K562 (cell line): Measurements from ENCODE around the gene LRRC31. TPM values are rescaled to one million over a fixed set of nuclear protein-coding genes. Genes with fewer than 3 reads are reported as not detected.

Experiments used
- ATAC-seq: fragments of 200-7000 bp; cut with Tn5 transposase; 3 replicates; pipeline ENCODE4 v1.9.1; 2020; ENCODE audit warnings: moderate library complexity
- BruUV-seq: library from RNA; stranded (reverse); fragments of 400-500 nt; replicated peaks from 2 replicates; lab custom pipeline; 2021; lab: Mats Ljungman, UMichigan
- CTCF ChIA-PET: fragments of 300-600 bp; formaldehyde crosslinking; extraction: SDS; loops from one replicate; lab custom pipeline; 2021; ENCODE audit warnings: low intra/inter-chr PET ratio; lab: Yijun Ruan, JAX
- POLR2A ChIA-PET: fragments of 300-600, 350-650 bp; sonication (Branson Sonifier 250); formaldehyde crosslinking; extraction: SDS; loops from one replicate; lab custom pipeline; 2021; ENCODE audit warnings: antibody characterized with exemption, inconsistent platforms; lab: Yijun Ruan, JAX
- DNase-seq, 4 experiments: peaks; one replicate each; pipeline versions ENCODE4 v3.0.0 to v3.0.0-alpha.2; 2011 to 2018; ENCODE audit warnings: low spot score in 3 of 4, mixed read lengths in 3 of 4; ENCODE audit errors: extremely low read depth in 1 of 4
- FAIRE-seq: peaks from 2 replicates; lab custom pipeline; 2011; peaks lifted over from hg19 to GRCh38; lab: Jason Lieb, UNC
- H2AFZ ChIP-seq: 2 replicates; pipeline ENCODE4 v1.6.0; 2011; ENCODE audit warnings: low read depth, low read length, control low read depth, inconsistent platforms
- H3K27ac ChIP-seq: fragments of 200-600 bp; 3 replicates; pipeline ENCODE4 v1.8.0; 2011; ENCODE audit warnings: low read depth, mild to moderate bottlenecking, control low read depth, inconsistent platforms, low read length, moderate library complexity, mixed read lengths; ENCODE audit errors: extremely low read depth
- H3K27me3 ChIP-seq, 2 experiments: fragments of 300-600 bp in 1 of 2; 2 replicates in 1 of 2; 3 replicates in 1 of 2; pipeline versions ENCODE4 v1.6.0 to v1.8.0; 2011; ENCODE audit warnings: inconsistent platforms in 2 of 2, low read length in 2 of 2, mild to moderate bottlenecking in 1 of 2, mixed read lengths in 1 of 2, moderate library complexity in 1 of 2; ENCODE audit not compliant: control insufficient read depth in 2 of 2, insufficient read depth in 2 of 2
- H3K36me3 ChIP-seq: fragments of 300-600 bp; 3 replicates; pipeline ENCODE4 v1.8.0; 2011; ENCODE audit warnings: mild to moderate bottlenecking, low read length, inconsistent platforms; ENCODE audit not compliant: control insufficient read depth, insufficient read depth
- H3K4me1 ChIP-seq, 2 experiments: fragments of 200-600 bp in 1 of 2; replicated peaks in 1 of 2; 2 replicates in 1 of 2; 3 replicates in 1 of 2; pipeline versions ENCODE4 v1.5.1 to v1.8.0; 2011; ENCODE audit warnings: inconsistent platforms in 2 of 2, low read length in 2 of 2, mild to moderate bottlenecking in 1 of 2, mixed read lengths in 1 of 2, moderate library complexity in 1 of 2; ENCODE audit not compliant: control insufficient read depth in 2 of 2, insufficient read depth in 2 of 2
- H3K4me2 ChIP-seq: 2 replicates; pipeline ENCODE4 v1.6.1; 2011; ENCODE audit warnings: low read length, control low read depth, inconsistent platforms, mixed read lengths; ENCODE audit not compliant: insufficient read depth
- H3K4me3 ChIP-seq: fragments of 200-600 bp; sonication (generic), shearing (Covaris generic); 2 replicates; pipeline ENCODE4 v1.5.1; 2016; ENCODE audit warnings: control low read depth, inconsistent platforms
- H3K79me2 ChIP-seq: fragments of 200-600 bp; 3 replicates; pipeline ENCODE4 v1.8.0; 2011; ENCODE audit warnings: low read length, inconsistent platforms; ENCODE audit not compliant: control insufficient read depth, insufficient read depth
- H3K9ac ChIP-seq, 2 experiments: 2 replicates each; pipeline versions ENCODE4 v1.6.0 to v1.6.1; 2011; ENCODE audit warnings: low read depth in 2 of 2, low read length in 2 of 2, control low read depth in 1 of 2, inconsistent platforms in 1 of 2, mild to moderate bottlenecking in 1 of 2, mixed read lengths in 1 of 2; ENCODE audit not compliant: insufficient read depth in 1 of 2
- H3K9me1 ChIP-seq: one replicate; pipeline ENCODE4 v1.6.0; 2011; ENCODE audit warnings: inconsistent platforms, mild to moderate bottlenecking, low read length, moderate library complexity; ENCODE audit not compliant: control insufficient read depth, insufficient read depth
- H3K9me3 ChIP-seq: replicated peaks from 2 replicates; pipeline ENCODE4 v1.5.1; 2011; ENCODE audit warnings: low read depth, low read length, inconsistent platforms; ENCODE audit not compliant: control insufficient read depth, insufficient read depth
- H4K20me1 ChIP-seq: replicated peaks from 2 replicates; pipeline ENCODE4 v1.6.1; 2011; ENCODE audit warnings: low read length, inconsistent platforms, mixed read lengths; ENCODE audit not compliant: control insufficient read depth, insufficient read depth
- BHLHE40 ChIP-seq: IDR thresholded peaks from 2 replicates; pipeline ENCODE4 v1.6.1; 2011; ENCODE audit warnings: low read length, improper control_type of control experiment
- CBFA2T2 ChIP-seq: fragments of 450-650 bp; conservative IDR thresholded peaks from 2 replicates; pipeline ENCODE4 v1.6.1; 2017; ENCODE audit warnings: mild to moderate bottlenecking
- CBX2 ChIP-seq: fragments of 200-600 bp; sonication (generic); IDR thresholded peaks from one replicate; pipeline ENCODE4 v1.6.1; 2012; ENCODE audit warnings: mild to moderate bottlenecking, low read length, inconsistent platforms; ENCODE audit not compliant: insufficient read depth, poor library complexity, severe bottlenecking
- CLOCK ChIP-seq: fragments of 250-450 bp; sonication (Bioruptor Pico); IDR thresholded peaks from 2 replicates; pipeline ENCODE4 v1.4.0; 2020; ENCODE audit warnings: mild to moderate bottlenecking, moderate library complexity, borderline replicate concordance
- GATAD2B ChIP-seq: fragments of 450-650 bp; IDR thresholded peaks from 2 replicates; pipeline ENCODE4 v1.6.1; 2017; ENCODE audit warnings: mild to moderate bottlenecking, borderline replicate concordance
- HDAC2 ChIP-seq: fragments of 450-650 bp; IDR thresholded peaks from 2 replicates; pipeline ENCODE4 v1.6.1; 2016; ENCODE audit warnings: mild to moderate bottlenecking
- IFI16 ChIP-seq: fragments of 250-450 bp; sonication (Bioruptor Pico); IDR thresholded peaks from 2 replicates; pipeline ENCODE4 v2.1.2; 2022; ENCODE audit warnings: mild to moderate bottlenecking, inconsistent platforms
- MEIS2 ChIP-seq: fragments of 450-650 bp; IDR thresholded peaks from 2 replicates; pipeline ENCODE4 v1.6.1; 2014; ENCODE audit warnings: mild to moderate bottlenecking; ENCODE audit not compliant: partially characterized antibody
- RAD21 ChIP-seq, 2 experiments: fragments of 250-450 bp in 1 of 2; fragments of 450-650 bp in 1 of 2; sonication (Bioruptor Pico) in 1 of 2; formaldehyde crosslinking in 1 of 2; IDR thresholded peaks in 1 of 2; conservative IDR thresholded peaks in 1 of 2; 2 replicates each; pipeline versions ENCODE4 v1.4.0 to v1.8.0; 2020 to 2022; ENCODE audit warnings: mild to moderate bottlenecking in 2 of 2, moderate library complexity in 1 of 2
- SETDB1 ChIP-seq: IDR thresholded peaks from one replicate; pipeline ENCODE4 v1.6.1; 2012; ENCODE audit warnings: low read length, control low read depth, inconsistent platforms
- TAF1 ChIP-seq: IDR thresholded peaks from 2 replicates; pipeline ENCODE4 v1.6.1; 2011; ENCODE audit warnings: mild to moderate bottlenecking, low read length, moderate library complexity; ENCODE audit not compliant: insufficient read depth, control insufficient read depth, severe bottlenecking; ENCODE audit errors: extremely low read depth
- TFAM ChIP-seq: fragments of 250-450 bp; sonication (Bioruptor Pico); conservative IDR thresholded peaks from 2 replicates; pipeline ENCODE4 v1.5.0; 2021; ENCODE audit warnings: mild to moderate bottlenecking, moderate library complexity
- TRIM24 ChIP-seq, 2 experiments: fragments of 450-650 bp; IDR thresholded peaks; 2 replicates each; pipeline ENCODE4 v1.6.1; 2016
- U2AF2 ChIP-seq: fragments of 200-400 bp; formaldehyde crosslinking; optimal IDR thresholded peaks from 2 replicates; pipeline ENCODE3; 2017; ENCODE audit warnings: low read depth, mild to moderate bottlenecking, low read length
- ZNF224 ChIP-seq: sonication (generic); formaldehyde crosslinking; IDR thresholded peaks from 2 replicates; pipeline ENCODE4 v1.8.0; 2022; ENCODE audit warnings: mild to moderate bottlenecking, missing genetic modification reagents
- ZNF551 ChIP-seq: fragments of 250-450 bp; sonication (Bioruptor Pico); IDR thresholded peaks from 2 replicates; pipeline ENCODE4 v1.5.0; 2021; ENCODE audit warnings: mild to moderate bottlenecking, moderate library complexity
- ZNF696 ChIP-seq: fragments of 250-450 bp; sonication (Bioruptor Pico); conservative IDR thresholded peaks from 2 replicates; pipeline ENCODE4 v1.4.0; 2020; ENCODE audit warnings: mild to moderate bottlenecking, moderate library complexity
- ZNF76 ChIP-seq: fragments of 250-450 bp; sonication (Bioruptor Pico); IDR thresholded peaks from 2 replicates; pipeline ENCODE4 v1.4.0; 2020; ENCODE audit warnings: mild to moderate bottlenecking, moderate library complexity, borderline replicate concordance
- in situ Hi-C: fragments of 300-500 bp; cut with MboI; formaldehyde crosslinking; loops from 4 replicates; pipeline ENCODE4 v1.15.0; 2018; ENCODE audit warnings: inconsistent platforms, mixed read lengths
- intact Hi-C: fragments of 100-400 bp; cut with micrococcal nuclease; formaldehyde crosslinking; loops from 2 replicates; pipeline ENCODE4 v1.14.2; 2022
- polyA plus RNA-seq, 8 experiments: library from polyadenylated mRNA; depleted of rRNA in 4 of 8; stranded (reverse) in 5 of 8; unstranded in 3 of 8; fragments of >200 nt; fragmentation: Nextera tagmentation in 2 of 8; fragmentation: Illumina TruSeq in 1 of 8; extraction: Ambion mirVana in 2 of 8; extraction: Trizol in 1 of 8; gene quantifications; 2 replicates each; pipeline versions ENCODE4 v1.2.1 to v1.2.3, GENCODE V29; 2011 to 2014; ENCODE audit warnings: inconsistent platforms in 1 of 8, missing spikeins in 1 of 8
- total RNA-seq, 7 experiments: library from RNA; depleted of rRNA in 6 of 7; stranded (reverse); fragments of >200 nt in 6 of 7; fragmentation: Illumina TruSeq in 2 of 7; extraction: Trizol in 2 of 7; gene quantifications; 2 replicates each; pipeline versions ENCODE4 v1.2.1 to v1.2.3, GENCODE V29; 2011 to 2021; ENCODE audit warnings: low replicate concordance in 1 of 7
- TF ChIP-seq, protein P1 (sequence below): fragments of 450-650 bp; conservative IDR thresholded peaks from 2 replicates; pipeline ENCODE4 v1.6.1; 2016; ENCODE audit warnings: missing genetic modification characterization, low read depth, mild to moderate bottlenecking, missing compliant biosample characterization, moderate library complexity

Gene LRRC31
- total and polyA plus RNA-seq, 9 of the 15 experiments (the other 6 are each of a cell fraction or from before 2014, with no cell fraction given): not detected

DNA sequence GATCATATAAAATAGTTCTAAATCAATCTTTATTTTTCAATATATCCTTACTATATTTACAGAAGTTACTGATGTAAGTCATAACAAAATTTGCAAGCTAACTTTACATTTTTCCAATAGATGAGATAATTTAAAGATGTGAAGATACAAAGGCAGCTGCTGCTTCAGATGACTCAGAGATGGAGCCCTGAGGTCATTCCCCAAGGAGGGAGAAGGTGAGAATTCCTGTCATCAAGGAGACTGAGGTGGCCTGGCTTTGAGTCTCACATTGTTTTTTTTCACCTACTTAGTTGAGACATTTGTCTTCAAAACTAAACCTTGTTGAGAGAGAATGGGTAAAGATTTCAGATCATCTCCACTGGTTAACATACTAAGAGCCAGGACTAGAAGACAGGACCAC, 37.7 kb upstream of the LRRC31 start:
- CTCF ChIA-PET: no interaction called here
- H3K4me2 ChIP-seq: no peak overlapping the region
- FAIRE-seq (no peak), DNase-seq (no peak), ATAC-seq (no peak)
- no peaks in the 10 kb centered on the region for H3K79me2 ChIP-seq
- H3K36me3 ChIP-seq: no peaks in the 10 kb centered on the region
- H3K9ac ChIP-seq: no peak overlapping the region
- no peak overlapping the region for H3K27ac ChIP-seq
- intact Hi-C loops (no loop called here), in situ Hi-C loops (no loop called here)
- no peaks in the 10 kb centered on the region for H3K27me3 ChIP-seq
- POLR2A ChIA-PET: interaction anchor here (0.6 to 0.9 kb wide), 2 partner anchors 8 to 135 kb away, joined by 3 to 4 read pairs; no protein-coding TSS in a partner anchor
- H3K4me3 ChIP-seq: no peak overlapping the region
- no TSS peak for BruUV-seq
- no peaks in the 10 kb centered on the region for H4K20me1 ChIP-seq
- no peaks in the 10 kb centered on the region for H3K9me3 ChIP-seq
- H3K9me1 ChIP-seq: no peaks in the 10 kb centered on the region
- no peak for TF ChIP-seq RAD21 (CRISPR knock-in tag; conservative IDR thresholded peaks at IDR 0.05 in 1 of 2, IDR thresholded peaks at IDR 0.05 in 1 of 2)
- no peak for TF ChIP-seq ZNF696 (CRISPR knock-in tag)
- no peak for TF ChIP-seq U2AF2
- no peak for TF ChIP-seq CLOCK (CRISPR knock-in tag)
- TF ChIP-seq, protein P1, sequence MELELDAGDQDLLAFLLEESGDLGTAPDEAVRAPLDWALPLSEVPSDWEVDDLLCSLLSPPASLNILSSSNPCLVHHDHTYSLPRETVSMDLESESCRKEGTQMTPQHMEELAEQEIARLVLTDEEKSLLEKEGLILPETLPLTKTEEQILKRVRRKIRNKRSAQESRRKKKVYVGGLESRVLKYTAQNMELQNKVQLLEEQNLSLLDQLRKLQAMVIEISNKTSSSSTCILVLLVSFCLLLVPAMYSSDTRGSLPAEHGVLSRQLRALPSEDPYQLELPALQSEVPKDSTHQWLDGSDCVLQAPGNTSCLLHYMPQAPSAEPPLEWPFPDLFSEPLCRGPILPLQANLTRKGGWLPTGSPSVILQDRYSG (tag): no peak
- no peak for TF ChIP-seq GATAD2B
- TF ChIP-seq CBX2: no peak
- TF ChIP-seq ZNF551 (CRISPR knock-in tag): no peak
- TF ChIP-seq HDAC2: no peak
- no peak for TF ChIP-seq ZNF224 (CRISPR knock-in tag)
- no peak for TF ChIP-seq CBFA2T2
- TF ChIP-seq TFAM (CRISPR knock-in tag): no peak
- TF ChIP-seq IFI16 (CRISPR knock-in tag): no peak
- TF ChIP-seq MEIS2: no peak
- no peak for TF ChIP-seq ZNF76 (CRISPR knock-in tag)
- TF ChIP-seq TAF1: no peak
- no peak for TF ChIP-seq SETDB1
- no peak for TF ChIP-seq TRIM24 (IDR thresholded peaks at IDR 0.05)
- TF ChIP-seq BHLHE40: no peak
- TF ChIP-seq, all 486 proteins: peak for 0
- Histone ChIP-seq H2AFZ (no peak overlapping the region), H3K4me1 (no peaks in the 10 kb centered on the region)
